ENCODE results near the gene PIGM. TPM values are rescaled to one million over a fixed set of nuclear protein-coding genes. Genes with fewer than 3 reads are reported as not detected.

The PIGM gene
- polyA plus RNA-seq (2013, experiment 1 of 2): 4.9 TPM
- 5.1 TPM for polyA plus RNA-seq (2013, experiment 2 of 2)

- Histone ChIP-seq H3K23ac (ENCODE audit: low read depth, low read length, poor library complexity) (peak within 1 kb of the TSS; percentile 87), H3K4ac (ENCODE audit: low read length) (no peak within 1 kb of the TSS), H3K18ac (ENCODE audit: low read length) (peak within 1 kb of the TSS; percentile 95), H3K27ac (replicated peaks; ENCODE audit: low read length) (peak within 1 kb of the TSS; percentile 77), H4K91ac (ENCODE audit: low read depth, low read length, poor library complexity) (no peak within 1 kb of the TSS), H3K9ac (ENCODE audit: low read depth, low read length, poor library complexity) (peak within 1 kb of the TSS; percentile 89), H4K8ac (ENCODE audit: low read depth, low read length) (no peak within 1 kb of the TSS), H3K9me3 (replicated peaks in 1 of 2; ENCODE audit: control insufficient read depth in 2 of 2, insufficient read depth in 1 of 2, low read depth in 1 of 2, low read length in 2 of 2) (no peaks in the 10 kb centered on the region), H3K36me3 (replicated peaks in 1 of 2; ENCODE audit: control insufficient read depth in 2 of 2, insufficient read depth in 2 of 2, low read length in 2 of 2) (peaks cover 0 to 5% of the 10 kb centered on the region in 2 donors), H3K14ac (ENCODE audit: low read length) (peak within 1 kb of the TSS; percentile 14), H2BK12ac (ENCODE audit: low read length) (no peak within 1 kb of the TSS), H2BK5ac (ENCODE audit: low read length) (peak within 1 kb of the TSS; percentile 48), H3K4me3 (ENCODE audit: low read length in 2 of 2) (peak within 1 kb of the TSS; percentile 88 to 89), H2AK5ac (ENCODE audit: low read depth, low read length) (peak within 1 kb of the TSS; percentile 82), H3K4me1 (ENCODE audit: control insufficient read depth in 2 of 2, insufficient read depth in 1 of 2, low read depth in 1 of 2, low read length in 2 of 2) (peaks cover 7% of the 10 kb centered on the region in 2 donors), H2BK15ac (ENCODE audit: low read length) (no peak within 1 kb of the TSS), H2AFZ (ENCODE audit: low read length) (peak within 1 kb of the TSS; percentile 87), H2BK120ac (ENCODE audit: low read depth, low read length) (no peak within 1 kb of the TSS), H3K27me3 (ENCODE audit: control insufficient read depth in 3 of 3, insufficient read depth in 3 of 3, low read depth in 1 of 3, low read length in 3 of 3) (no peaks in the 10 kb centered on the region), H3K79me1 (ENCODE audit: low read depth, low read length) (no peaks in the 10 kb centered on the region), H3K4me2 (ENCODE audit: insufficient read depth, low read length, poor library complexity, severe bottlenecking) (peak within 1 kb of the TSS; percentile 98)
- no CpG with 5 or more reads among the region's 60 CpGs for WGBS, 2 donors (ENCODE audit: extremely low coverage in 2 of 2, insufficient read length in 2 of 2, insufficient replicate concordance in 1 of 2)
- peak; percentile 94 for DNase-seq (ENCODE audit: low spot score)
Measured at GRCh38 chr1:160031365-160032164, at the start of gene PIGM. Gene PIGM, minus strand, starts transcription at chr1:160031990. Its CDS starts 251 bp downstream, at chr1:160031739.

- no peak within 1 kb of the TSS for H3K4me3 ChIP-seq (ENCODE audit: low read length in 2 of 2)
- no peak within 1 kb of the TSS for H2AFZ ChIP-seq (ENCODE audit: low read length)
Measured at GRCh38 chr1:160081261-160081936, 49.6 kb upstream of the PIGM start, which contains the start of gene KCNJ9. Gene KCNJ9, plus strand, starts transcription at chr1:160081538. Its CDS starts 2,493 bp downstream, at chr1:160084031.

GRCh38 chr1:160080381-160081100, 48.8 kb upstream of the PIGM start:
- no peak overlapping the region for H4K91ac ChIP-seq (ENCODE audit: low read depth, low read length, poor library complexity)
- no peaks in the 10 kb centered on the region for H3K36me3 ChIP-seq (replicated peaks in 1 of 2; ENCODE audit: control insufficient read depth in 2 of 2, insufficient read depth in 2 of 2, low read length in 2 of 2)
- H3K9me3 ChIP-seq (replicated peaks in 1 of 2; ENCODE audit: control insufficient read depth in 2 of 2, insufficient read depth in 1 of 2, low read depth in 1 of 2, low read length in 2 of 2): no peaks in the 10 kb centered on the region
- no peak for DNase-seq (ENCODE audit: low spot score)
- no peak overlapping the region for H3K23ac ChIP-seq (ENCODE audit: low read depth, low read length, poor library complexity)
- H2BK120ac ChIP-seq (ENCODE audit: low read depth, low read length): no peak overlapping the region
- no peak overlapping the region for H3K4me3 ChIP-seq (ENCODE audit: low read length in 2 of 2)
- H2BK15ac ChIP-seq (ENCODE audit: low read length): no peak overlapping the region
- H3K18ac ChIP-seq (ENCODE audit: low read length): no peak overlapping the region
- no peak overlapping the region for H2AK5ac ChIP-seq (ENCODE audit: low read depth, low read length)
- H2AFZ ChIP-seq (ENCODE audit: low read length): no peak overlapping the region
- H2BK12ac ChIP-seq (ENCODE audit: low read length): no peak overlapping the region
- WGBS, 2 donors (ENCODE audit: extremely low coverage in 2 of 2, insufficient read length in 2 of 2, insufficient replicate concordance in 1 of 2): no CpG with 5 or more reads among the region's 6 CpGs
- H2BK5ac ChIP-seq (ENCODE audit: low read length): no peak overlapping the region
- H3K4ac ChIP-seq (ENCODE audit: low read length): no peak overlapping the region
- H3K27ac ChIP-seq (replicated peaks; ENCODE audit: low read length): no peak overlapping the region
- H3K4me1 ChIP-seq (ENCODE audit: control insufficient read depth in 2 of 2, insufficient read depth in 1 of 2, low read depth in 1 of 2, low read length in 2 of 2): peaks cover 0 to 3% of the 10 kb centered on the region in 2 donors
- peaks cover 0 to 48% (median 42%) of the 10 kb centered on the region in 3 experiments for H3K27me3 ChIP-seq (ENCODE audit: control insufficient read depth in 3 of 3, insufficient read depth in 3 of 3, low read depth in 1 of 3, low read length in 3 of 3)
- H3K14ac ChIP-seq (ENCODE audit: low read length): no peak overlapping the region
- no peak overlapping the region for H3K4me2 ChIP-seq (ENCODE audit: insufficient read depth, low read length, poor library complexity, severe bottlenecking)
- no peak overlapping the region for H3K9ac ChIP-seq (ENCODE audit: low read depth, low read length, poor library complexity)
- no peak overlapping the region for H4K8ac ChIP-seq (ENCODE audit: low read depth, low read length)
- H3K79me1 ChIP-seq (ENCODE audit: low read depth, low read length): no peaks in the 10 kb centered on the region

More at GRCh38 chr1:160081261-160081936, 49.6 kb upstream of the PIGM start, which contains the start of gene KCNJ9:
- Histone ChIP-seq H2BK120ac (ENCODE audit: low read depth, low read length) (no peak within 1 kb of the TSS), H3K27ac (replicated peaks; ENCODE audit: low read length) (no peak within 1 kb of the TSS), H3K4ac (ENCODE audit: low read length) (no peak within 1 kb of the TSS), H2AK5ac (ENCODE audit: low read depth, low read length) (no peak within 1 kb of the TSS), H3K18ac (ENCODE audit: low read length) (no peak within 1 kb of the TSS), H3K4me1 (ENCODE audit: control insufficient read depth in 2 of 2, insufficient read depth in 1 of 2, low read depth in 1 of 2, low read length in 2 of 2) (peaks cover 3% of the 10 kb centered on the region in 2 donors), H2BK5ac (ENCODE audit: low read length) (no peak within 1 kb of the TSS), H3K9ac (ENCODE audit: low read depth, low read length, poor library complexity) (no peak within 1 kb of the TSS), H3K9me3 (replicated peaks in 1 of 2; ENCODE audit: control insufficient read depth in 2 of 2, insufficient read depth in 1 of 2, low read depth in 1 of 2, low read length in 2 of 2) (no peaks in the 10 kb centered on the region), H2BK15ac (ENCODE audit: low read length) (no peak within 1 kb of the TSS), H3K27me3 (ENCODE audit: control insufficient read depth in 3 of 3, insufficient read depth in 3 of 3, low read depth in 1 of 3, low read length in 3 of 3) (peaks cover 0 to 42% (median 39%) of the 10 kb centered on the region in 3 experiments), H3K23ac (ENCODE audit: low read depth, low read length, poor library complexity) (no peak within 1 kb of the TSS), H3K36me3 (replicated peaks in 1 of 2; ENCODE audit: control insufficient read depth in 2 of 2, insufficient read depth in 2 of 2, low read length in 2 of 2) (no peaks in the 10 kb centered on the region), H3K4me2 (ENCODE audit: insufficient read depth, low read length, poor library complexity, severe bottlenecking) (no peak within 1 kb of the TSS), H3K14ac (ENCODE audit: low read length) (no peak within 1 kb of the TSS), H4K8ac (ENCODE audit: low read depth, low read length) (no peak within 1 kb of the TSS), H4K91ac (ENCODE audit: low read depth, low read length, poor library complexity) (no peak within 1 kb of the TSS), H2BK12ac (ENCODE audit: low read length) (no peak within 1 kb of the TSS), H3K79me1 (ENCODE audit: low read depth, low read length) (no peaks in the 10 kb centered on the region)
- no CpG with 5 or more reads among the region's 14 CpGs for WGBS, 2 donors (ENCODE audit: extremely low coverage in 2 of 2, insufficient read length in 2 of 2, insufficient replicate concordance in 1 of 2)
- DNase-seq (ENCODE audit: low spot score): no peak
